Measurements from ENCODE around the gene CTSD. TPM values are rescaled to one million over a fixed set of nuclear protein-coding genes. Genes with fewer than 3 reads are reported as not detected.

The CTSD gene
- total RNA-seq, 1 experiment from 2014 or later, result 158 TPM

DNA sequence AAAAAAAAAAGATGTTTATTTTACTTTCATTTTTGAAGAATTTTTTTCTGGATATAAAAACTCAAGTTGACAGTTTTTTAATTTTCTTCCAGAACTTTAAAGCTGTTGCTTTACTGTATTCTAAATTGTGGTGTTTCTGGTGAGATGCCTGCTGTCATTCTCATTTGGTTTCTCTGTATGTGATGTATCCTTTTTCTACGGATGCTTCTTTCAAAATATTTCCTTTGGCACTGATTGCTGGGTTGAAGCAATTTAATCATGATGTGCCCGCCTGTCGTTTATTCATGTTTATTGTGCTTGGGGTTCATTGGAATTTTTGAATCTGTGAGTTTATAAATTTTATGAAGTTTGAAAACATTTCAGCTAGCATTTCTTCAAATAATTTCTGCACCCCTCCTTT lies 29.4 kb upstream of the CTSD start:
- no peak overlapping the region for H3K4me3 Mint-ChIP-seq
- no peak overlapping the region for H2BK5ac ChIP-seq (ENCODE audit: insufficient read length, low read length)
- H3K9me3 Mint-ChIP-seq, result no peaks in the 10 kb centered on the region
- no peak overlapping the region for H3K23ac ChIP-seq (ENCODE audit: insufficient read length, low read depth, low read length)
- no peak overlapping the region for H2AK5ac ChIP-seq (ENCODE audit: insufficient read length, low read length)
- no peak overlapping the region for H4K91ac ChIP-seq (ENCODE audit: insufficient read length, low read depth, low read length)
- no peaks in the 10 kb centered on the region for H3K23me2 ChIP-seq (ENCODE audit: insufficient read length, low read depth, low read length, poor library complexity, severe bottlenecking)
- no peak overlapping the region for H3K56ac ChIP-seq (ENCODE audit: insufficient read length, low read depth, low read length)
- no peak for TF ChIP-seq CTCF (conservative IDR thresholded peaks at IDR 0.05)
- H3K4me2 ChIP-seq (ENCODE audit: insufficient read depth, insufficient read length, low read length), result no peak overlapping the region
- no peaks in the 10 kb centered on the region for H3K79me2 ChIP-seq (ENCODE audit: insufficient read depth, low read length)
- H3K79me1 ChIP-seq (ENCODE audit: insufficient read depth, low read depth, low read length, poor library complexity, severe bottlenecking), result no peaks in the 10 kb centered on the region
- no peak overlapping the region for H2BK12ac ChIP-seq (ENCODE audit: insufficient read length, low read depth, low read length)
- H3K18ac ChIP-seq (ENCODE audit: insufficient read length, low read depth, low read length), result no peak overlapping the region
- no peak overlapping the region for H2AFZ ChIP-seq (ENCODE audit: low read length)
- no peak for DNase-seq
- H3K36me3 Mint-ChIP-seq (ENCODE audit: insufficient read depth in 1 of 3, low read depth in 3 of 3), result no peaks in the 10 kb centered on the region
- no peaks in the 10 kb centered on the region for H3K4me1 ChIP-seq (ENCODE audit: insufficient read depth, low read length)
- no peak overlapping the region for H4K5ac ChIP-seq (ENCODE audit: insufficient read length, low read depth, low read length)
- no peak overlapping the region for H2BK15ac ChIP-seq (ENCODE audit: low read depth, low read length)
- H2BK120ac ChIP-seq (ENCODE audit: low read depth, low read length, poor library complexity, severe bottlenecking), result no peak overlapping the region
- H3K27me3 Mint-ChIP-seq (ENCODE audit: low read depth), result peaks cover 72% of the 10 kb centered on the region
- no peaks in the 10 kb centered on the region for H4K20me1 ChIP-seq (ENCODE audit: control insufficient read depth, insufficient read depth, insufficient read length)
- H3K27ac ChIP-seq (ENCODE audit: insufficient read length, low read depth, low read length), result no peak overlapping the region
- H3K9me3 ChIP-seq (ENCODE audit: control insufficient read depth, low read depth, low read length), result no peaks in the 10 kb centered on the region
- no peak overlapping the region for H3K14ac ChIP-seq (ENCODE audit: insufficient read depth, low read length)
- no peaks in the 10 kb centered on the region for H3K27me3 ChIP-seq (ENCODE audit: insufficient read depth, low read length)
- no CpG with 5 or more reads among the region's 3 CpGs for WGBS (ENCODE audit: extremely low coverage, insufficient read length, low lambda C conversion rate)
- H4K8ac ChIP-seq (replicated peaks; ENCODE audit: insufficient read length, low read depth, low read length), result no peak overlapping the region
- H2BK20ac ChIP-seq (ENCODE audit: low read depth, low read length, poor library complexity, severe bottlenecking), result no peak overlapping the region
- no peak overlapping the region for H3K27ac Mint-ChIP-seq
- H3T11ph ChIP-seq (ENCODE audit: low read length), result no peak overlapping the region
- H3K4me1 Mint-ChIP-seq, result peaks cover 0 to 2% of the 10 kb centered on the region in 2 experiments; a peak in 1 of 4 replicates
- no peak overlapping the region for H3K4ac ChIP-seq (ENCODE audit: low read depth, low read length)
- H3K9ac ChIP-seq (ENCODE audit: extremely low read depth, insufficient read length, low read length), result no peak overlapping the region
